ENCODE measurements around the gene DAAM1. TPM values are rescaled to one million over a fixed set of nuclear protein-coding genes. Genes with fewer than 3 reads are reported as not detected.
A peak's percentile ranks its signal among the peaks of the same experiment; 100 is the strongest.

DAAM1 gene
- total RNA-seq, 1 donor from 2014 or later, result 38.0 TPM

DNA sequence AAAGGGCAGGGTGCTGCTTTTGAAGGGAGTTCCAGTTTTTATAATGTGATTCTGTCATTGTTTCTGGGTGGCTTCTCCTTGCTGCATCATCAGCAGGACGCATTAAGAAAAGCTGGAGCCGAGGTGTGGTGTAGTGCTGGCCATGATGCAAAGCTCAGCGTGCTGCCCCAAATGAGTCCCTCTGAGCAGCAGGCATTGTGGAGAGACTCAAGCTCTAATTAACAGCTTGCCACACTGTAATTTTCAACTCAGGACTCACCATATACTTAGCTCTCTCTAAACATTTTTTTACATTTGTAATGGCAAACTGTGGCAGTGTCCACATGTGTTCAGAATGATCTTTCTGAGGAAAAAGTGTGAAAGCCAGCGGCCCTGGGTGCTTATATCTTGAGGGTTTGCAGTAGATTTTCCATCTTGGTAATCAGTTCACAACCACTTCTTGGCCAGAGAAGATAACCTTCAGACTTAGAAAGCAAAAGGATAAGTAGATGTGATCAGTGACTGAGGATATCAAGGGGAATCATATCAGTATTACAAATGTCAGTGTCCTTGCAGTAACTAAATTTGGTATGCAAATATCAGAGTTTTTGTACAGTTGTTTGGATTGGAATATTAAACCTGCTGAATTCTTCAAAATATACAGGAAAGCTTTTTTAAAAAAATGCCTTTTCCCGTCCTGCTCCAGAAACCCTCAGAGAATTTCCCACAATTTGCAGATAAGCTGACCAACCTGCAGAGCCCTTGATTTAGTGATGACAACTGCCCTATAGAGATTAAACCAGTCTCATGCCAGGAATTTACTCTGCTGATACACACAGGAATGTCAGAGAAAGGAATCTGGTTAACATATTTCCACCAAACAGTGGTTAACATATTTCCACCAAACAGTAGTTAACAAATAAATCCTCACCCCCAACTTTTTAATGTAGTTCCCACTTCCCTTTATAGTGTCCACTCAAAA is 63.6 kb downstream of the DAAM1 start:
- Mint-ChIP-seq H3K27ac (ENCODE audit: unreplicated experiment) (peak overlapping the region; percentile 1), H3K9me3 (ENCODE audit: unreplicated experiment) (no peaks in the 10 kb centered on the region), H3K36me3 (ENCODE audit: low read depth, unreplicated experiment) (no peaks in the 10 kb centered on the region), H3K4me3 (ENCODE audit: unreplicated experiment) (no peak overlapping the region), H3K27me3 (ENCODE audit: low read depth, unreplicated experiment) (no peaks in the 10 kb centered on the region), H3K4me1 (ENCODE audit: low read depth, unreplicated experiment) (peaks cover 47% of the 10 kb centered on the region)
- peaks cover 17% of the 10 kb centered on the region for H3K79me2 ChIP-seq (ENCODE audit: insufficient read depth, low read length)
- peaks cover 26% of the 10 kb centered on the region for H3K4me1 ChIP-seq (ENCODE audit: insufficient read depth, low read length)
- DNase-seq (ENCODE audit: low read depth) (peak; percentile 94), FAIRE-seq (peak; percentile 58)
- H2AFZ ChIP-seq (ENCODE audit: low read depth, low read length), result no peak overlapping the region
- no peaks in the 10 kb centered on the region for H3K36me3 ChIP-seq (ENCODE audit: insufficient read depth, low read length)
- H3K9me3 ChIP-seq (ENCODE audit: insufficient read depth, low read depth, low read length), result no peaks in the 10 kb centered on the region
- no peak overlapping the region for H3K27ac ChIP-seq (ENCODE audit: low read depth, low read length)
- no peak overlapping the region for H3K4me3 ChIP-seq (ENCODE audit: insufficient read depth, low read depth, low read length)
- H4K20me1 ChIP-seq (ENCODE audit: insufficient read depth, low read length), result peaks cover 26% of the 10 kb centered on the region
- TF ChIP-seq, protein P1, sequence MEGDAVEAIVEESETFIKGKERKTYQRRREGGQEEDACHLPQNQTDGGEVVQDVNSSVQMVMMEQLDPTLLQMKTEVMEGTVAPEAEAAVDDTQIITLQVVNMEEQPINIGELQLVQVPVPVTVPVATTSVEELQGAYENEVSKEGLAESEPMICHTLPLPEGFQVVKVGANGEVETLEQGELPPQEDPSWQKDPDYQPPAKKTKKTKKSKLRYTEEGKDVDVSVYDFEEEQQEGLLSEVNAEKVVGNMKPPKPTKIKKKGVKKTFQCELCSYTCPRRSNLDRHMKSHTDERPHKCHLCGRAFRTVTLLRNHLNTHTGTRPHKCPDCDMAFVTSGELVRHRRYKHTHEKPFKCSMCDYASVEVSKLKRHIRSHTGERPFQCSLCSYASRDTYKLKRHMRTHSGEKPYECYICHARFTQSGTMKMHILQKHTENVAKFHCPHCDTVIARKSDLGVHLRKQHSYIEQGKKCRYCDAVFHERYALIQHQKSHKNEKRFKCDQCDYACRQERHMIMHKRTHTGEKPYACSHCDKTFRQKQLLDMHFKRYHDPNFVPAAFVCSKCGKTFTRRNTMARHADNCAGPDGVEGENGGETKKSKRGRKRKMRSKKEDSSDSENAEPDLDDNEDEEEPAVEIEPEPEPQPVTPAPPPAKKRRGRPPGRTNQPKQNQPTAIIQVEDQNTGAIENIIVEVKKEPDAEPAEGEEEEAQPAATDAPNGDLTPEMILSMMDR (IDR thresholded peaks at IDR 0.05; ENCODE audit: insufficient read depth, low read depth, low read length), result no peak
- no peak for TF ChIP-seq EZH2 (IDR thresholded peaks at IDR 0.05; ENCODE audit: insufficient read depth, low read length)
- no peak overlapping the region for H3K9ac ChIP-seq (ENCODE audit: low read length)
- H3K4me2 ChIP-seq (ENCODE audit: low read length), result peak overlapping the region; percentile 6
- H3K27me3 ChIP-seq (ENCODE audit: insufficient read depth, low read length), result no peaks in the 10 kb centered on the region

DNA sequence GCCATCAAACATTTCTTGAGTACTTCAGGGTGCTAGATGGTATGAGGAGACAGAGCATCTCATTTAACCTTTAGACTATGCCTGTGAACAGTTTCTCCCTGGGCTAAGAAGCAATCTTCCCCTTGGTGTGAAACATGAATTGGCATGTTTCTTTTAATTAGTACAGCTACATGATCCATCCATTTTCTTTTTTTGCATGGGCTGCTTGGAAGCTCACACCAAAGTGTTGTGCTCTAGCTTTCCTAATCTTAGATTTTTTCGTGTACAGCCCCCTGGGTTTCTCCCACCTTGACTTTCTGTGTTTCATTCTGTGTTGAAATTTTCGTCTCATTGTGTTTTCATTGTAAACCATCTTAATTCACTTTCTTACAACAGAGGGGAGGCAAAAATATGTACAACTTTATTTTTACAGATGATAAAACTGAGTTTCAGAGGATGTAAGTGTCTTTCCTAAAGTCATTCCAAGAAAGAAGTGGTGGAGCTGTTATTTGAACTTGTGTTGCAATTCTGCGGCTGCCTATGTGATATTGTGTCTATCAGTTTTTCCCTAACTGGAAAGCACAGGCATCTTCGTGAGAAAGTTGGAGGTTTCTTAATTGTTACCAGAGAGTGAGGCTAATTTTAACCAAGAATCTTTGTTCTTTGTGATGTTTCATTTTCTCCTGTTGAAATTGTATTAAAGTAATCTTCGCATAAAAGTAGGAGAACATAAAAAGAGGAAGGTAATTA is 64.5 kb downstream of the DAAM1 start:
- TF ChIP-seq, protein P1 (IDR thresholded peaks at IDR 0.05; ENCODE audit: insufficient read depth, low read depth, low read length), result no peak
- TF ChIP-seq EZH2 (IDR thresholded peaks at IDR 0.05; ENCODE audit: insufficient read depth, low read length), result no peak
- Mint-ChIP-seq H3K27ac (ENCODE audit: unreplicated experiment) (peak overlapping the region; percentile 79), H3K27me3 (ENCODE audit: low read depth, unreplicated experiment) (no peaks in the 10 kb centered on the region), H3K4me1 (ENCODE audit: low read depth, unreplicated experiment) (peaks cover 49% of the 10 kb centered on the region), H3K36me3 (ENCODE audit: low read depth, unreplicated experiment) (no peaks in the 10 kb centered on the region), H3K4me3 (ENCODE audit: unreplicated experiment) (no peak overlapping the region), H3K9me3 (ENCODE audit: unreplicated experiment) (no peaks in the 10 kb centered on the region)
- no peaks in the 10 kb centered on the region for H3K36me3 ChIP-seq (ENCODE audit: insufficient read depth, low read length)
- H3K9me3 ChIP-seq (ENCODE audit: insufficient read depth, low read depth, low read length), result no peaks in the 10 kb centered on the region
- FAIRE-seq, result peak; percentile 26
- no peak overlapping the region for H3K4me3 ChIP-seq (ENCODE audit: insufficient read depth, low read depth, low read length)
- H3K27ac ChIP-seq (ENCODE audit: low read depth, low read length), result no peak overlapping the region
- no peak for DNase-seq (ENCODE audit: low read depth)
- no peaks in the 10 kb centered on the region for H3K27me3 ChIP-seq (ENCODE audit: insufficient read depth, low read length)
- no peak overlapping the region for H3K9ac ChIP-seq (ENCODE audit: low read length)
- H4K20me1 ChIP-seq (ENCODE audit: insufficient read depth, low read length), result peaks cover 34% of the 10 kb centered on the region
- no peak overlapping the region for H2AFZ ChIP-seq (ENCODE audit: low read depth, low read length)
- peak overlapping the region; percentile 6 for H3K4me2 ChIP-seq (ENCODE audit: low read length)
- peaks cover 26% of the 10 kb centered on the region for H3K4me1 ChIP-seq (ENCODE audit: insufficient read depth, low read length)
- H3K79me2 ChIP-seq (ENCODE audit: insufficient read depth, low read length), result peaks cover 21% of the 10 kb centered on the region

Measured in astrocyte (in vitro differentiated cells and primary cell).